ENCODE measurements around the gene FBXW5. TPM values are rescaled to one million over a fixed set of nuclear protein-coding genes. Genes with fewer than 3 reads are reported as not detected.

FBXW5 gene
- total RNA-seq, 1 donor: 157 TPM

DNA sequence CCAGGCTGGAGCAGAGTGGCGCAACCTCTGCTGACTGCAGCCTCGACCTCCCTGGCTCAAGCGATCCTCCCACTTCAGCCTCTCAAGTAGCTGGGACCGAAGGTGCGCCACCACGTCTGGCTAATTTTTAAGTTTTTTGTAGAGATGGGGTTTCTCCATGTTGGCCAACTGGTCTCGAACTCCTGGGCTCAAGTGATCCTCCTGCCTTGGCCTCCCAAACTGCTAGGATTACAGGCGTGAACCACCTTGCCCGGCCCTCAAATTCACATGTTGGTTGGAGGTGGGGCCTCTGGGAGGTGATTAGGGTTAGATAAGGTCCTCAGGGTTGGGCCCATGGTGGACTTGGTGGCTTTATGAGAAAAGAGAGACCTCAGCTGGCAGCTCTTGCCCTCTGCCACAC, 17.6 kb upstream of the FBXW5 start:
- no peak for DNase-seq (ENCODE audit: insufficient read length, low spot score, missing footprints)
- no peak for TF ChIP-seq CTCF (IDR thresholded peaks at IDR 0.05; ENCODE audit: extremely low read depth, low read depth, low read length)
- H3K27me3 ChIP-seq (ENCODE audit: insufficient read depth, low read length): peaks cover 2% of the 10 kb centered on the region

DNA sequence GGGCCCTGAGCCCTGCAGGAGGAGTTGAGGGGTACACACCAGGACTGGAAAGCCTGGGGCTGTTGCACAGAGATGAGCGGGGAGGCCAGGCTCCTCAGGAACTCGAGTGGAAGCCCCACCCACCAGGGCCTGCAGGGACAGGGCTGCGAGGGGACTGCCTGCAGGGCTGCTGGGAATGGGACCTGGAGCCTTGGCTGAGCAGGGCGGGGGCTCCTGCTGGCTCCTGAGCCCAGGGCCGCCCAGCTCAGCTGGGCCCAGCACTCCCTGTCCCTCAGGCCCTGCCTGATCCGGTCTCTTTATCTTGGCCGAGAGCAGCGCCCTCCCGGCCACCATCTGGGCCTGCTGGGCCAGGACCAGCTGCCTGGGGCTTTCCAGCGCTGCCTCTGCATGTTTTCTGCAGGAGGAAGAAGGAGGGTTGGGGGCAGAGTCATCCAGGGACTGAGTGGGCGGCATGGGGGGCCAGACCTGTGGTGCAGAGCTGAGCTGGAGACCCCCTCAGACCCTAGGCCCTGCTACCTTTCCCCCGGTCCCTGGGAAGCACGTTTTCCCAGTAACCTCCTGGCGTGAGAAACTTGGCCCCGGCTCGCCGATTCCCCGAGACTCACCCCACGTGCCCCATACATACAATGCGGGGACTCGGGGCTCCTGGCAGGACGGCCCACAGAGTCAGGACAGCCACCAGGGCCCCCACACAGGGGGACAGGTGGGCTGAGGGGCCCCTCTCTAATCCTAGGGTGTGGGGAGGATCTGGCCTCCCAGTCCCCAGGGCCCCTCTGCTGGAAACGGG, 16.9 kb upstream of the FBXW5 start:
- H3K79me2 ChIP-seq (ENCODE audit: insufficient read depth, low read length): no peaks in the 10 kb centered on the region
- no peak overlapping the region for H3K4me2 ChIP-seq (ENCODE audit: insufficient read depth, low read length)
- H3K27me3 ChIP-seq (ENCODE audit: insufficient read depth, low read length): peaks cover 2% of the 10 kb centered on the region
- H3K4me3 ChIP-seq (ENCODE audit: insufficient read depth, low read length): no peak overlapping the region
- no peak for TF ChIP-seq CTCF (IDR thresholded peaks at IDR 0.05; ENCODE audit: extremely low read depth, low read depth, low read length)
- H3K9me3 ChIP-seq (ENCODE audit: low read depth, low read length): no peaks in the 10 kb centered on the region
- DNase-seq (ENCODE audit: insufficient read length, low spot score, missing footprints): peak; percentile 96
- no peaks in the 10 kb centered on the region for H4K20me1 ChIP-seq (ENCODE audit: insufficient read depth, low read length)
- H3K27ac ChIP-seq (ENCODE audit: low read depth, low read length): no peak overlapping the region
- H2AFZ ChIP-seq (ENCODE audit: low read length): no peak overlapping the region
- no peaks in the 10 kb centered on the region for H3K4me1 ChIP-seq (ENCODE audit: insufficient read depth, low read length)
- H3K36me3 ChIP-seq (ENCODE audit: insufficient read depth, low read length): no peaks in the 10 kb centered on the region

More for the DNA sequence above, 17.6 kb upstream of the FBXW5 start:
- no peaks in the 10 kb centered on the region for H3K36me3 ChIP-seq (ENCODE audit: insufficient read depth, low read length)
- no peak overlapping the region for H3K4me3 ChIP-seq (ENCODE audit: insufficient read depth, low read length)
- H3K9me3 ChIP-seq (ENCODE audit: low read depth, low read length): no peaks in the 10 kb centered on the region
- no peaks in the 10 kb centered on the region for H3K4me1 ChIP-seq (ENCODE audit: insufficient read depth, low read length)
- no peaks in the 10 kb centered on the region for H3K79me2 ChIP-seq (ENCODE audit: insufficient read depth, low read length)
- H4K20me1 ChIP-seq (ENCODE audit: insufficient read depth, low read length): no peaks in the 10 kb centered on the region
- no peak overlapping the region for H3K27ac ChIP-seq (ENCODE audit: low read depth, low read length)
- no peak overlapping the region for H3K4me2 ChIP-seq (ENCODE audit: insufficient read depth, low read length)
- H2AFZ ChIP-seq (ENCODE audit: low read length): no peak overlapping the region

GRCh38 chr9:136960938-136961275, 16.4 kb upstream of the FBXW5 start:
- Histone ChIP-seq H3K27ac (ENCODE audit: low read depth, low read length) (no peak overlapping the region), H3K27me3 (ENCODE audit: insufficient read depth, low read length) (peaks cover under 1% of the 10 kb centered on the region), H2AFZ (ENCODE audit: low read length) (no peak overlapping the region)

More at GRCh38 chr9:136960938-136961275, 16.4 kb upstream of the FBXW5 start:
- DNase-seq (ENCODE audit: insufficient read length, low spot score, missing footprints): no peak
- Histone ChIP-seq H3K4me3 (ENCODE audit: insufficient read depth, low read length) (no peak overlapping the region), H3K9me3 (ENCODE audit: low read depth, low read length) (no peaks in the 10 kb centered on the region), H4K20me1 (ENCODE audit: insufficient read depth, low read length) (no peaks in the 10 kb centered on the region), H3K4me1 (ENCODE audit: insufficient read depth, low read length) (no peaks in the 10 kb centered on the region), H3K4me2 (ENCODE audit: insufficient read depth, low read length) (no peak overlapping the region), H3K79me2 (ENCODE audit: insufficient read depth, low read length) (no peaks in the 10 kb centered on the region), H3K36me3 (ENCODE audit: insufficient read depth, low read length) (no peaks in the 10 kb centered on the region)
- no peak for TF ChIP-seq CTCF (IDR thresholded peaks at IDR 0.05; ENCODE audit: extremely low read depth, low read depth, low read length)

All from osteoblast (primary cell).